HG03565 (cell line): ENCODE measurements around the gene GRIN2A.

Source experiments
- ATAC-seq: cut with Tn5 transposase; IDR thresholded peaks from one replicate; pipeline ENCODE4 v1.9.1; 2021; ENCODE audit warnings: mild to moderate bottlenecking, moderate library complexity; ENCODE audit not compliant: unreplicated experiment

Gene GRIN2A

GRCh38 chr16:9837481-9837880, 344.7 kb downstream of the GRIN2A start:
- no peak for ATAC-seq

GRCh38 chr16:9836118-9836736, 346.0 kb downstream of the GRIN2A start:
- no peak for ATAC-seq

- ATAC-seq: no peak
Observed at GRCh38 chr16:9827062-9827752, 355.0 kb downstream of the GRIN2A start.

- ATAC-seq: no peak
Observed at GRCh38 chr16:9826656-9827055, 355.6 kb downstream of the GRIN2A start.

GRCh38 chr16:9824200-9825068, 357.8 kb downstream of the GRIN2A start:
- ATAC-seq: no peak

- ATAC-seq: no peak
Observed at GRCh38 chr16:9823510-9823909, 358.7 kb downstream of the GRIN2A start.

- ATAC-seq: no peak
Observed at GRCh38 chr16:9821970-9822369, 360.3 kb downstream of the GRIN2A start.

GRCh38 chr16:9821331-9821730, 360.9 kb downstream of the GRIN2A start:
- no peak for ATAC-seq

- ATAC-seq: no peak
Observed at GRCh38 chr16:9820476-9821246, 361.6 kb downstream of the GRIN2A start.

GRCh38 chr16:9818702-9819101, 363.5 kb downstream of the GRIN2A start:
- no peak for ATAC-seq

GRCh38 chr16:9817586-9817985, 364.6 kb downstream of the GRIN2A start:
- no peak for ATAC-seq

GRCh38 chr16:9816644-9817043, 365.6 kb downstream of the GRIN2A start:
- ATAC-seq: no peak

GRCh38 chr16:9813665-9814064, 368.6 kb downstream of the GRIN2A start:
- ATAC-seq: no peak

GRCh38 chr16:9808210-9808609, 374.0 kb downstream of the GRIN2A start:
- no peak for ATAC-seq

GRCh38 chr16:9807302-9807701, 374.9 kb downstream of the GRIN2A start:
- ATAC-seq: no peak

GRCh38 chr16:9805109-9805508, 377.1 kb downstream of the GRIN2A start:
- no peak for ATAC-seq

- no peak for ATAC-seq
Observed at GRCh38 chr16:9802160-9802559, 380.1 kb downstream of the GRIN2A start.

- ATAC-seq: no peak
Observed at GRCh38 chr16:9801651-9802050, 380.6 kb downstream of the GRIN2A start.

- ATAC-seq: no peak
Observed at GRCh38 chr16:9800186-9800738, 382.0 kb downstream of the GRIN2A start.

- no peak for ATAC-seq
Observed at GRCh38 chr16:9798952-9799580, 383.2 kb downstream of the GRIN2A start.
